NCI-H1694 treated with DMSO at 0.1 percent for 48 hours (cell line): ENCODE data around the gene RAB23.
A peak's percentile ranks its signal among the peaks of the same experiment; 100 is the strongest.
"Not testable (repeated sequence)": the region's sequence is repeated elsewhere in the genome, so short reads cannot be mapped to it uniquely, and the experiment has no call there.

ENCODE experiments used
- DNase-seq: peaks from one replicate; lab custom pipeline; 2025; lab: John Stamatoyannopoulos, UW

Gene RAB23

DNA sequence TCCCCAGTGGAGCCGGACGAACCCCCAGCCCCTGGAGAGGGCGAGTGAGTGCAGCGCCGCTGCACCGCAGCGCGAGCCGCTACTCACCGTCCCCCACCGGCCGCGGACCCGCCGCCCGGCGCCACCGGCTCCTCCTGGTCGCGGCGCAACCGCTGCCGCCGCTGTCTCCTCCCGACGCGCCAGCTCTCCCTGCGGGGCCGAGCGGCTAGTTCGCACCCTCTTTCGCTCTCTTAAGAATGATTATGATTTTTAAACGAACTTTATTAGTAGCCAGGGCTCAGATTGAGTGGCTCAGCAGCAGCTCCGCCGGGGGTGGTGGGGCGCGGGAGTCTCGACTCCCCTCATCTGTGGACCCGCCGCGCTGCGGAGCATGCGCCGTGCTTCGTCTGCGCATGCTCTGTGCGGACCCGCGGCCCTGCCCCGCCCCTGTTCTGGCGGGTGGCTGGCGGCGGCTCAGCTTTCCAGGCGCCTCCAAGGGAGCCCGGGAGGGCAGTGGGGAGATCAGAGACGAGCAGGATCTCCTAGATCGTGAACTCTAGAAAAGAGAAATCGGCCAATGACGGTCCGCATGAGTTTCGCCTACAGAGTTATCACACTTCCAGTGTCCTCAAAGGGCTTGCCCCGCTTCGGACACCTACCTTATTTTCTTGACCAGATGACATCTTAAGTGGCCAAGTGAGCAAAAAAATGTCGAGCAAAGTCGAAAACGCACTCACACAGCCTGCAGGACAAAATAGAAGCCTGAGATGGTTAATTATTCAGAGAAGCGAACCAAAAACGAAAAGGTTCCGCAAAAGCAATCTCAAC is at the start of gene RAB23:
RAB23 (minus strand) TSS at position 372 of the 807 bp plus-strand sequence. CDS start 11,927 bp downstream, outside the sequence.
- peak; percentile 55 for DNase-seq

DNA sequence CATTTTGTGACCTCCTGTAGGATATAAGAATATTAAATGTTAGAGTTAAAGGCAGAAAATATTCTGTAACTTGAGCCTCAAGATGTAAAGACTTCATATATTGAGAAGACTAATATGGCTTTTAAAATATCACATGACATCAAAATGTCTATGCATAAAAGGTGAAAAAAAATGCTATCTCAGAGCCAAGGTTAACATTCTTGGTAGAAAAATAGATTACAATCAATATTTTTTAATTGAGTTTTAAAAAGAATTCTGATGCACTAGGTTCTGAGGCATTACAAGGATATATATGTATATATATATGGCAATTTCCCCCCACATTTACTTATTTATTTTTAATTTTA is 46.2 kb upstream of the RAB23 start:
- DNase-seq = no peak

DNA sequence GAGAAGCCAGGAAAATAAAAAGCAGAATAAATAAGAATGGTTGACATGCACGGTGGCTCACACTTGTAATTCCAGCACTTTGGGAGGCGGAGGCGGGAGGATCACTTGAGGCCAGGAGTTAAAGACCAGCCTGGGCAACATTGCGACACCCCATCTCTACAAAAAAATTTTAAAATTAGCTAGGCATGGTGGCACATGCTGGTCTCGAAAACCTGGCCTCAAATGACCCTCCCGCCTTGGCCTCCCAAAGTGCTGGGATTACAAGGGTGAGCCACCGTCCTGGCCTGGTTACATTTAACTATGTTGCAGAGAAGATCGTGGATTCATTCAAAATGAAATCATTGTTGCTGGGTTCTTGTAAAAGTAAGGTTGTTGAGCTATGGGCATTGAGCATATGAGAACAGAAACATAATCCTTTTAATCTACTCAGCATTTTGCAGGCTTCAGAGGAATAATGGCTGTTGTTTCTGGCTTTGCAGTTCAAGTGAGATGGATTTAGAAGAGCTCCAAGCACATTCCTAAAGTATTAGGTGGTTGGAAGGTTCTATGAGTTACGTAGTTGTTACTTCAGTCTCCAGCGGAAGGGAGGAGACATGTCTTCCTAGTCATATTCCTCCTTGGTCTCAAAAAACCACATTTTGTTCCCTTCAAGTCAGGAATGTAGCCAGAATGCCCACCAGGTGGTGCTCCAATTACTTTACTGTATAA is 45.6 kb upstream of the RAB23 start:
- DNase-seq = peak; percentile 65

DNA sequence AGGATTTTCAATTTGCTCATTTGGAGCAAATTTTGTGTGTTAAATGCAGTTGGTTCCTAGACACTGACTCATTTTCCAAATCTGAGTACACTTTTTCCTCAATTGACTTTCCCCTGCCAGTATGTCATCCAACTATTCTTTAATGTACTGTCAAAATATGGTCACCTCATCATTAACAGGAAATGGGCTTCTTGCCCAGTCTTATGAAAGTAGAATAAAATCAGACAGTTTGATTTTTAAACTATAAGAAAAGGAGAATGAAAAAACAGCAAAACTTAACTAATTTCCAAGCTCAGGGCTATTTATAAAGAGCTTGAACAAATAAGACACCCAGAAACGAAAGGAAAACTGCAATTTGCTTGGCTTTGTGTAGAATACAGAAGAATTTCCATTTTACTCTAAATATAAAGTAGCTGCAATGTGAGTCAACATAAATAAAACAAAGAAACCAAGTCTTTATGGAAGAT is 43.7 kb upstream of the RAB23 start:
- DNase-seq = no peak

DNA sequence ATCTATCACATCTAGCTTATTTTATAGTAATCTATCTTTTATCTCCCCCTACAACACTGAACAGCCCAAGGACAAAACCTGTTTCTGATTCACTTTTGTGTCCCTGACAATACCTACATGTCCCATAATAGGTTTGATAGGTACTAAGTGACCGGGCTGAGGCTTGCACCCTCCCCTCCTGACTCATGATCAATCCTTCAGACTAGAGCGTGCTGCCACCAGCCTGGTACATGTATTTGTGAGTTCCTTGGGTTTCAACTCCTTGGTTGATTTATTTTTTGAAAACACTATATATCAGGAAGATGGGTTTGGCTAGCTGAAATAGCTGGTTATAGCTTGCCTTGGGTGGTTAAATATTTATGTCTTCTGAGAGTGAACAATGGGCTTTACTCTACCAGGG is 41.6 kb upstream of the RAB23 start:
- DNase-seq = no peak

DNA sequence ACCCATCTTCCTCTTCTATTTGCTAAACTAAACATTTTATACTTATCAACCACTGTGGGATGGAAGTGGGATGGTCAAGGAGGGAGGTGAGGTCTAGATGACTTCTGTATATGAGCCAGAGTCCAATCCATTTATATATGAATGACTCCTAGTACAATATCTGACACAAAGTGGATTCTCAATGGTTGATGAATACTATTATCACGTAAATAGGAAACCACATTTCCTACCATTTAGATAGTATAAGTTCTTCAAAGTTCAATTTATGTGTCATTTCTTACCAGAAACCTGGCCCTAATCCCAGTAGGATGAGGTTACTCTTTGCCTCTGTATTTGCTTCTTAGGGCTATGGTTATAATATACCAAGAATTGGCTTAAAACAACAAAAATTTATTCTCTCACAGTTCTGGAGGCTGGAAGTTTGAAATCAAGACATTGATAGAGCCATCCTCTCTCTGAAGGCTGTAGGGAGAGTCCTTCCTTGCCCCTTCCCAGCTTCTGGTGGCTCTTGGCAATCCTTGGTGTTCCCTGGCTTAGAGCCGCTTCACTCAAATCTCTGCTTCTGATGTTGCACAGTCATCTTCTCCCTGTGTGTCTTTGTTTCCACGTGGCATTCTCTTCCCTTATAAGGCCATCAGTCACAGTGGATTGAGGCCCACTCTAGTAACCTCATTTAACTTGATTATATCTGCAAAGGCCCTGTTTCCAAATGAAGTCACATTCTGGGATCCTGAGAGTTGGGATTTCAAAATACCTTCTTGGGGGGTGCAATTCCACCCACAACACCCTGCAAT is 41.0 kb upstream of the RAB23 start:
- DNase-seq = no peak

DNA sequence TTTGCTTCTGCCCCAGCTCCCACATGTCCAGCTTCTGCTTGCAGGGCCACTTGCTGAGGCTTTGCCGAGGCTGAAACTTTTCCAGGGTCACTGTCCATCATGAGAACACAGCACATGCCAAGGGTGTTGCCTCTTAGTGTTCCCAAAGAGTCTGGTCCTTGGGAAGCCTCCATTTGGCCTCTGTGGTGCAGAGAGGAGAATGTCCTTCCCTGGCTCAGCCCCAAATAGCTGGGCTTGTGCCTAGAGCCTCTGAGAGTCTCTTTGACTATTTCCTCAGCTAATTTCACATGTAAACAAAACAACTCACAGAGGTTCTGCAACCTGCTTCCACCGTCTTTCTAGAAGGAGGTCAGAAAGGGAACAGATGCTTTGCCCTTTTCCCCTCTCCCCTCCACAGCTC is 40.4 kb upstream of the RAB23 start:
- no peak for DNase-seq

DNA sequence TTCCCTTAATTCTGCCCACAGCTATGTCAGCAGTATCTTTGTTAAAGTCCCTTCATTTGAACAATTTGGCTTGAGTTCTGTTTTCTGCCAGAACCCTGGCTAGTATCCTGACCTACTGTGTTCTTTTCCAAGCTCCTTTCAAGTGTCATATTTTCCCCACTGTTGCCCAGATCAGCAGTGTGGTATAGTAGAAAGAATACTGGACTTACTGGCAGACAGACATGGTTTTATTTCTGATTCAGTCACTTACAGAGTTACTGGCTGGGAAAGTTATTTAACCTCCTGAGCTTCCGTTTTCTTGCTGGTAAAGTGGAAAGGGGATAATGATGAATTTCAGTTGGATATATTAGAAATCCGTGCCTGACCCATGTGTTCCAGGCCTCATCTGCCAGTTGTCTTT is 39.8 kb upstream of the RAB23 start:
- no peak for DNase-seq

DNA sequence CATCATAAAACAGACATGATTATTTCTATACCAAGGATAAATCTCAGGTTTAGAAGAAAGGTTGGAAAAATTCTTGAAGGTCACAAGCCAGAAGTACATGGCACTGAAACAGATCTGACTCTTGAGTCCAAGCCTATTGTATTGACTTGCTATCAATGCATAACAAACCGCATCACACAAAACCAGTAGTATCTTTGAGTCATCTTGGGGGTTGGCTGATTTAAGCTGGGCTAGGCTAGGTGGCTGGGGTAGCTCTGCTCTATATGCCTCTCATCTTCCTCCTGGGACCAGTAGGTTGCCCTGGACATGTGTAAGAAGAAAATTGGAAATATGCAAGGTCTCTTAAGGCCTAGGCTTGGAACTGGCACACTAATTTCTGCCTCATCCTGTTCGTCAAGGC is 37.0 kb upstream of the RAB23 start:
- DNase-seq = no peak

DNA sequence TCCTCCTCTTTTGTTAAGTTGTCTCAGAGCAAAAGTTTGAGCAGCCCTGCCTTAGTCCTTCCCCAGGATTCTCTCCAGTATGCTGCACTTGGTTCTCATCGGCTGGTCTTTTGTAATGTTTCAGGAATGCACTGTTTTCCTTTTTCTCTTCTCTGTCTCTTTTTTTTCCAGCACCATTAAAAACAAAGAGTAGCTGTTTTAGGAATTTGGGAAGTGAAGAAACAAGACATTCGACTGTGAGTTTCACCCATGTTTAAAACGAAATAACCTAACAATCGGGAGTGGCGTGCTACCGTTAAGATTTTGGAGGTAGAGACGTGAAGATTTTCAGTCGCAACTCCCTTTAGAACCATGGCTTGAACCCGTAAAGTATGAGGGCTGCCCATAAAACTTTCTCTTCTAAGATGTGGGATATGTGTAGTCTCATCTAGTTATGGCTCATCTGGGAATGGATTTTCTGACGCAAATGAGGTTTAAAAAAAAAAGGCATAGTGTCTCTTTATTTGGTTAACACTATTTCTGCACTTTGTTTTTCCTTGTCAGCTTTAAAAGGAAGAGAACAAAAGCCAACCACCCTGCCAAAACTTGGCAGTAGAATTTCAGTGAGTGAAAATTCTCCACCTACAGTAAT is 35.9 kb upstream of the RAB23 start:
- no peak for DNase-seq

DNA sequence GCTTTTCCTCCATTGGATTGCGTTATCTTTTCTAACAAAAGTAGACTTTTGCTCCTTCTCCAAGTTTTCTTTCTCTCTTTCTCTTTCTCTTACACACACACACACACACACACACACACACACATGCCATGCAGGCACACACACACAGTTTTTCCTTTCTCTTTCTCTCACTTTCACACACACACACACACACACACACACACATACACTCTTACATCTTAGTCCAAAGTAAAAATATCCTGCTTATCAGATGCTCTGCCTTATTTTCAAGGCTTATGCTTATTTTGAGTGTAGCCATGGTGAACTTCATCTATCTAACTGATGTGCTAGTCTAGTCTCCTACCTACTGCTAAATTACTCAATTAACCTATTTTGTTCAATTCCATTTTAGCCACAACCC is 34.4 kb upstream of the RAB23 start:
- DNase-seq = no peak

DNA sequence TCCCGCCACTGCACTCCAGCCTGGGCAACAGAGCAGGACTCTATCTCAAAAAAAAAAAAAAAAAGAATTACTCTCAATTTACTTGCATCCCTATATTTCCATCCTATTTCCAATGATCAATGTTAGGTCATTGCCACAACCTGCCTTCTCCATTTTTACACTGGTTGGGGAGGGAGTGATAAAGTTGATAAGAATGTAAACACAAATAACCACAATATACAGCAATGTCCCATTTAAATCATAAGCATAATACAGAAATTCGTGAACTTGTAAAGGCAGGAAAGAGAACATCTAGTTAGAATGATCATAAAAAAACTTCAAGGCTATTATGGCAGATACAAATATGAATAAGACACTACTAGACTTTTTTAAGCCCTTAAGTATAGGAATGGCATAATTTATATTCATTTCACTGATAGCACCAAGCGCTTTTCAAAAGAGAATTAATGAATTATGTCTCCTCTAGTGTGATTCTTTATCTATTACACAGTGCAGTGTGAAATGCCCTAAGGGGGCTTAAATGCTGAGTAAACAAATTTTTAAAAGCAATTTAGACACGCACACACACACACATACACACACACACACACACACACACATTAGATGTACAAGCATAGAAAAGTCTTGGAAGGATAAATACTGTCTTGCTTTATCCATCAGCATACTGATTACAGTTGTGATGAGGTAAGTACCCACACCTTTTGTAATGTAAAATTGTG is 33.5 kb upstream of the RAB23 start:
- DNase-seq = no peak

DNA sequence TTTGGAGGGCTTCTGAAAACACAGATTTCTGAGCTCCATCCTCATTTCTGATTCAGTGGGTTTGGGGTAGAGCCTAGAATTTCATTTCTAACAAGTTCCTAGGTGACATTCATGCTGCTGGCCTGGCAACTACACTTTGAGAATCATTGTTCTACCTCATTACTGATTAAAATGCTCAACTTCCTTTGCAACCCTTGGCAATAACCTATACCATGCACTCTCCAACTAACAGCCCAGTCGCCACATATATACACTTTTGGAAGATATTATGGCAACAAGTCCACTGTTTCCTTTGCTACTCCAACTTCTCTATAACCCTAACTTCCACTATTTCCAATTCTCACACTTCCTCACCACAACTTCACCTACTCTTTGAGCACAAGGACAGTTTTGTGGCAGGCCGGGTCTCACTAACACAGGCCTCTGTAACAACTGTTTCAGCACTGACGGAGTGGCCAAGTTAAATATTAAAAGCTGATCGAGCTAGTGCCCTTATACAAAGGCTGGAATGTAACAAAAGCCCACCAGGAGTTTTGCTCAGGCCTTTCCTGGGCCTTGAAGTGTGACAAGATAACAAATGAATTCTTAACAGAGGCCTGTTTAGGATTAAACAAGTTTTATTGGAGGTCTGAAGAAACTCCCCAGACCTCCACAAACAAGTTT is 32.1 kb upstream of the RAB23 start:
- DNase-seq = no peak

DNA sequence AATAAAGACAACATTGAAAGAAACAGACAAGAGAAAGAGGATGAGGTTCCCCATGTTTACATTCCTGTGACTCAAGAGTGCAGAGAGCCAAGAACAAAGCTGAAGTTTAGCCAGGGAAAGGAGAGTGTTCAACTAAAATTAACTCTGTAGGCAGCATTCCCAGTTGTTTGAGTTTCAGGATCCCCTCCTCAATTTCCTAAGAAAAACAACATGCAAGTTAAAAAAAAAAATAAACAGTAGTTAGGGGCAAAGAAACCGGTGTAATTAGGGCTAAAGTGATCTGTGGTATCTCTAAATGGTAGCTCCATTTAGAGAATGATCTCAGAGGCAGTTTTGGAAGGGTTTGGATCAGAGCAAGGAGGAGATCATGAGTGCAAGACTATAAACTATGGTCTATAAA is 30.9 kb upstream of the RAB23 start:
- no peak for DNase-seq

DNA sequence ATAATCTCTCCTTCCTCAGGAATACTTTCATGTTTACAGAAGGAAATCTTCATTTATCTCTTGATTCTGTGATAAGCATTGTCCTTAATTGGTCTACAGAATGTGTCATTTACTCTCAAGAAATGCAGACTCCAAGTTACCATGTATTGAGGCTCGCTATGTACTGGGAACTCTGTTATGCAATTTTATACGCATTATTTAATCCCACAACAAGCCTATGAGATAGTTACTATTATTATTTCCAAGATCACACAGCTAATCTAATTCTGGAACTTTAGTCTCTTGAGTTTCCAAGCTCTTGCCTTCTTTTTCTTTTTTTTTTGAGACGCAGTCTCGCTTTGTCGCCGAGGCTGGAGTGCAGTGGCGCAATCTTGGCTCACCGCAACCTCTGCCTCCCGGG is 30.0 kb upstream of the RAB23 start:
- DNase-seq = no peak

DNA sequence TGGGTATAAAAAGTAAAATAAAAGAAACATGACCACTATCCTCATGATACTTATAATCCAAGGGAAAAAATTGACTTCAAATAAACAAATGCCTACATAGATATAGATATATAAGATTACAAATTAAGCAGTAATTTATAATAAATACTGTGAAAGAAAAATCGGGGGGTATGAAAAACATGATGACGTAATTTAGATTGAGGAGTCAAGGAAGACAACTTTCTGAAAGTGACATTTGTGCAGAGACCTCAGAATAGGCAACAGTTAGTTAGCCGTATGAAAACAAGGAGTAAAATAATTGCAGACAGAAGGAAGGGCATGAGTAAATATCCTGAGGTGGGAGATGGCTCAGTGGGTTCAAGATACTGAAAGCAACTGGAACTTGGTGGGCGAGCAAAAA is 28.2 kb upstream of the RAB23 start:
- no peak for DNase-seq

DNA sequence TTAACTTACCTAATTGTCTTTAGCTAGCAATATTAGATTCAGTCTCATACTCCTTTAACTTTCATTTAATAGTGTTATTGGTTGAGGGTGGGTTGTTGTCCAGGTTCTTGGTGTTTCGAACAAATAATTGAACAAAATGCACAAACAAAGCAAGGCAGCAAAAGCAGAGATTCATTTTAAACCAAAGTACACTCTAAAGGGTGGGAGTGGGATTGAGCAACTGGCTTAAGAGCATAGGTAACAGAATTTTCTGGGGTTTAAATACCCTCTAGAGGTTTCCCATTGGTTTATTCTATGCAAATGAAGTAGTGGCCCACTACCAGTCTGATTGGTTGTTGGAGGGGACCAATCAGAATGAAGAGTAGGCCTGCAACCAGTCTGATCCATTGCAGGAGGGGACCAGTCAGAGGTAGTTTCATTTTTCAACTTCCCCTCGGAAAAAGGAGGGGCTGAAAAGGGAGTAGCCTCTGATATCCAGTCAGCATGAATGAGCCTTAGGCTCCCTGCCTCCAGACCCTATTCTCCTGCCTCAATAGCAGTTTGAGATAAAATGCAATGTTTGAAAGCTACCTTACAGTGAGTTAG is 26.3 kb upstream of the RAB23 start:
- no peak for DNase-seq

DNA sequence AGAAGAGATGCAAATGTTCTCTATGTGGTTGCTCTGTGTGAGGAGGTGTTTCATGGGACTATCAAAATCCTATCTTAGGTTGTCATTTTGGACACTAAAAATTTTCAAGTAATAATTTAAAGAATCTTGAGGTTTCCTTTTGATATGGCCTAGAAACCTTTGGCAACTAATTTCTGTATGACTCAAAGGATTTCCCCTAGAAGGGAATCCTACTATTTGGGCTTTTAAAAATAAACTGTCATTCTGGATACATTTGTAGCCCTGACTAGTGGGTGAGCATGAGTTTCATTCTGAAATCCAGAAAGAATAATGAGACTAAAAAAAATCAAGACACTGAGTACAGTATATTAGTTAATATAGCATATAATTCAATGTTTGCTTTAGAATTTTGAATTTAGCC is 25.5 kb upstream of the RAB23 start:
- DNase-seq = no peak

DNA sequence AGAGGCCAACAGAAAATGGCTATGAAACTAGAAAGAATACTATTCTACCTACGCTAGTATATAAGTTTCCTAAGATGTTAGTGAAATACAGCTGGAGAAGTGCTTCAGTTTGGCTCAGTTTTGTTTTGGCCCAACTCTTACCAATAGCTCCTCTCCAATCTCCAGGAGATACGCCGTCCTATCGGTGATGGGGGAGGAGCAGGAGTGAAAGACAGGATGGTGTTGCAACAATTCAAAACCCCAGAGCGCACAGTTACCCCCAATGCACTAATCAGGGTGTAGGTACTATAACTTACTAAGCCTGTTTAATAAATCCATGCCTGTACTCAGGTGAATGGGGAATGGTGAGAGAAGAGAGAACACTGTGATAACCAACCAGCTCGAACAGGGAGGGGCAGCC is 24.2 kb upstream of the RAB23 start:
- DNase-seq = no peak

DNA sequence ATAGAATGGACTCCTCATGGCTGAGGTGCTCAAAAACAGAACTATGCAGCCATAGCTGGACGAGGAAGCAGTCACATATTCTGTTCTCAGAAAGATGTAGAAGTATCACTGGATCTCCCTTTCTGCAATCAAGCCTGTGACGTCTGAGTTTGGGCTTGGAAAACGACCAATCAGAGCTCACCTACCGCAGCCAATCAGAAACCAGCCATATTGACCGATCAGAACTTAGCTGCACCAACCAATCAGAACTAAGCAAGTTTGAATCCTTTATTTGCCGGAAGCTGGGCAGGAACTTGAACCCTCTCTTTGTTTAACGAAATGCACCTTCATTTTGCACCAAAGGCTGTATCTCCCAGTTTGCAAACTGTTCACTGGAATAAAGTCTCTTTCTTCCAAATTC is 21.8 kb upstream of the RAB23 start:
- no peak for DNase-seq

DNA sequence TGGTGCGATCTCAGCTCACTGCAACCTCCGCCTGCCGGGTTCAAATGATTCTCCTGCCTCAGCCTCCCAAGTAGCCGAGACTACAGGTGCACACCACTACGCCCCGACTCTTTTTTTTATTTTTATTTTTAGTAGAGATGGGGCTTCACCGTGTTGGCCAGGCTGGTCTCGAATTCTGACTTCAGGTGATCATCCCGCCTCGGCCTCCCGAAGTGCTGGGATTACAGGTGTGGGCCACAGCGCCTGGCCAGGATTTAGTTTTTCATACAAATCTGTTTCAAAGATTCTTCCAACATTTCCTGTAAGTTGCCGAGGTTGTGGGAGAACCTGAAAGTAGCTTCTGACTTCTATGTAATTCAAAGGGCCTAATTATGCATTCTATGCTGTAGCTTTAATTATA is 21.4 kb upstream of the RAB23 start:
- DNase-seq = not testable (repeated sequence)
